ENCODE results near the gene OSCP1. TPM values are rescaled to one million over a fixed set of nuclear protein-coding genes. Genes with fewer than 3 reads are reported as not detected.

Gene OSCP1
- total RNA-seq, 2 donors from 2014 or later: 0.99 TPM; not detected in 1

DNA sequence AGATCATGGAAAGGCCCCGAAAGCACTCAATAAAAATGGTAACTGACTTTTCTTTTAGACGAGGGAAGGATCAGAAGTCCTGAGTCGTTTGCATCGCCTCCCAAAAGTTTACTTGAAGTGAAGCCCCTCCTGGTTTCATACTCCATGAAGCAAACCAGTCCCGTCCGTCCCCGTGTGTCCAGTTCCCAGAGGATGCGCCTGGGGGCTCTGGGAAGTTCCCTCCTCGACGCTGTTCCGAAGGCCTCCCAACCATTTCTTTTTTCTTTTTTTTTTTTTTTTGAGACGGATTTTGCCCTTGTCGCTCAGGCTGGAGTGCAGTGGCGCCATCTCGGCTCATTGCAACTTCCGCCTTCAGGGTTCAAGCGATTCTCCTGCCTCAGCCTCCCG lies 661 bp upstream of the OSCP1 start:
- peaks cover 28% of the 10 kb centered on the region for H3K4me1 Mint-ChIP-seq
- H3K36me3 Mint-ChIP-seq (ENCODE audit: low read depth): peaks cover 9% of the 10 kb centered on the region
- DNase-seq (no peak), ATAC-seq (no peak)
- peak overlapping the region; percentile 90 for H3K4me3 Mint-ChIP-seq
- no peaks in the 10 kb centered on the region for H3K9me3 ChIP-seq (ENCODE audit: control insufficient read depth, low read length, poor library complexity, severe bottlenecking)
- H3K27ac Mint-ChIP-seq: peak overlapping the region; percentile 96
- H3K27me3 Mint-ChIP-seq: no peaks in the 10 kb centered on the region

GRCh38 chr1:36448530-36449056 lies 1.7 kb downstream of the OSCP1 start:
- peak overlapping the region; percentile 79 for H3K4me3 Mint-ChIP-seq
- no peak for ATAC-seq
- no peak for DNase-seq
- no peaks in the 10 kb centered on the region for H3K27me3 Mint-ChIP-seq
- H3K9me3 ChIP-seq (ENCODE audit: control insufficient read depth, low read length, poor library complexity, severe bottlenecking): no peaks in the 10 kb centered on the region
- H3K36me3 Mint-ChIP-seq (ENCODE audit: low read depth): no peaks in the 10 kb centered on the region
- peaks cover 22% of the 10 kb centered on the region for H3K4me1 Mint-ChIP-seq
- H3K27ac Mint-ChIP-seq: no peak overlapping the region

DNA sequence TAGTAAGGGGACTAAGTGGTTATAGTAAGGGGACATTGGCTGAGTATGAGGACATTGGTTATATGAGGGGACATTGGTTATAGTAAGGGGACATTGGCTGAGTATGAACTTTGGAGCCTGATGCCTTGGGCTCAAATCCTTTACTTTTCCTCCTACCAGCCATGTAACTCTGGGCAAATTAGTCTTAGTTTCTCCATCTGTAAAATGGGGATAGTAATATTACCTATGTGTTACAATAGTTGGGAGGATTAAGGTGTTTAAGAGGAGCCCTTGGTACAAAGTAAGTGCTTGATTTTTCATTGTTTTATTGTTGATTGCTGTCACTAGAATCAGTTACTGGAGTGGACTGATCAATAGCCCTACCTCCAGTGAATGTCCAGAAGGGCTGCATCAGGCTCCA lies 2.8 kb downstream of the OSCP1 start:
- Mint-ChIP-seq H3K36me3 (ENCODE audit: low read depth) (no peaks in the 10 kb centered on the region), H3K27ac (no peak overlapping the region), H3K27me3 (no peaks in the 10 kb centered on the region), H3K4me3 (no peak overlapping the region), H3K4me1 (peaks cover 20% of the 10 kb centered on the region)
- no peak for ATAC-seq
- no peaks in the 10 kb centered on the region for H3K9me3 ChIP-seq (ENCODE audit: control insufficient read depth, low read length, poor library complexity, severe bottlenecking)
- DNase-seq: no peak

DNA sequence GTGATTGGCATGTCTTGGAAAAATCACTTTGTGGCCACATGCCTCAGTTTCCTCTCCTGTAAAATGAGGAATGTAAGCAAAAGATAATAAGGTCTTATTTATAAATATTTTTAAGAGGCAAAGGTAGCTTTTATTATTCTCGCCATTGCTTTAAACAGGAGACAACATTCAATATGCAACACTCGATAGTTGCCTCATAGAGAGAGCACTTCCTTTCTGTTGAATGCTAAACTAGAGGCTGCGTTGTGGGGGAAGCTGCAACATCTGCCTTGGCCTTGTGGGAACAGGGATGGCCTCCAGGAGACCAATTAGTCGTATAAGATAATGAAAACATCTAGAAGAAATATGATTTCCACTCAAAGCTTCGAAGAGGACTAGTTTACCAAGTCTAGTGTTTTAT lies 3.5 kb downstream of the OSCP1 start:
- H3K9me3 ChIP-seq (ENCODE audit: control insufficient read depth, low read length, poor library complexity, severe bottlenecking): no peaks in the 10 kb centered on the region
- Mint-ChIP-seq H3K36me3 (ENCODE audit: low read depth) (no peaks in the 10 kb centered on the region), H3K27ac (no peak overlapping the region), H3K4me3 (no peak overlapping the region), H3K4me1 (peaks cover 19% of the 10 kb centered on the region), H3K27me3 (no peaks in the 10 kb centered on the region)
- no peak for DNase-seq
- no peak for ATAC-seq

- H3K4me1 Mint-ChIP-seq: peaks cover 14% of the 10 kb centered on the region
- no peak for ATAC-seq
- H3K27ac Mint-ChIP-seq: no peak overlapping the region
- H3K27me3 Mint-ChIP-seq: no peaks in the 10 kb centered on the region
- H3K4me3 Mint-ChIP-seq: no peak overlapping the region
- no peaks in the 10 kb centered on the region for H3K9me3 ChIP-seq (ENCODE audit: control insufficient read depth, low read length, poor library complexity, severe bottlenecking)
- no peak for DNase-seq
- H3K36me3 Mint-ChIP-seq (ENCODE audit: low read depth): no peaks in the 10 kb centered on the region
These were observed 4.0 kb downstream of the OSCP1 start for GRCh38 chr1:36446271-36446670.

DNA sequence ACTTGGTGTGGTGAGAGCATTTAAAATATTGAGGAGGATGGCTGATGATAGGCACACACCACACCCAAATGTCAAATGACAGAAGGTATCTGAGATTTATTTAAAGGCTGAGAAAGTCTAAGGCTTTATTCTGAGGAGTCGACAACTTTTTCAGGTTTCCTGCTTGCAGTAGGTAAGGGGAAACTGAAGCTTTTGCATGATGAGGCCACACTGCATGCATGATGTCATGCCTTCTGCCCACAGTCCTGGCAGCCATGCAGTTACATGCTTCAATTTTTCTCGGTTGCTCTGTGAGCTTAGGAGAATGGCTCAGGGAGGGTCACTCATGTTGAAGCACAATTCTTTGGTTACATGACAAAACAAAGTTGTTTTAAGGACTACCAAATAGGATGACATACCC lies 7.0 kb downstream of the OSCP1 start:
- Mint-ChIP-seq H3K27ac (no peak overlapping the region), H3K36me3 (ENCODE audit: low read depth) (no peaks in the 10 kb centered on the region), H3K4me1 (peaks cover 1% of the 10 kb centered on the region), H3K27me3 (no peaks in the 10 kb centered on the region), H3K4me3 (no peak overlapping the region)
- H3K9me3 ChIP-seq (ENCODE audit: control insufficient read depth, low read length, poor library complexity, severe bottlenecking): no peaks in the 10 kb centered on the region
- no peak for DNase-seq
- ATAC-seq: no peak

DNA sequence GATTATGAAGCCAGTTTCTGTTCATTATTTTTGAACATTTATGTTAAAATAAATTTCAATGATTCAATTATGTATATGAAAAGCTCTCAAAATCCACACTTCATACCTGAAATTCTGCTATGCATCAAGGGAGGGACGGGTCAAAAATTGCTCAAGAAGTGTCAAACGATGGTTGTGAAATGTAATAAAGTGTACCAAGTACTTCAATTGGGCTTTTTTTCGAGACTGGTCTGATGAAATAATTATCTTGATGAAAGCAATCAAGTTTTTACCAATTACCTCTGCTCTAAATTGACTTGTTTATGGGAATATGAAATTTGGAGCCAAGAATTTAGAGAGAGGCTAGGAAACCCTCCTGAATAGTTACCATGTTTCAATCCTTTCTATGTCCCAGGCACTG lies 7.9 kb downstream of the OSCP1 start:
- no peak overlapping the region for H3K27ac Mint-ChIP-seq
- no peaks in the 10 kb centered on the region for H3K4me1 Mint-ChIP-seq

DNA sequence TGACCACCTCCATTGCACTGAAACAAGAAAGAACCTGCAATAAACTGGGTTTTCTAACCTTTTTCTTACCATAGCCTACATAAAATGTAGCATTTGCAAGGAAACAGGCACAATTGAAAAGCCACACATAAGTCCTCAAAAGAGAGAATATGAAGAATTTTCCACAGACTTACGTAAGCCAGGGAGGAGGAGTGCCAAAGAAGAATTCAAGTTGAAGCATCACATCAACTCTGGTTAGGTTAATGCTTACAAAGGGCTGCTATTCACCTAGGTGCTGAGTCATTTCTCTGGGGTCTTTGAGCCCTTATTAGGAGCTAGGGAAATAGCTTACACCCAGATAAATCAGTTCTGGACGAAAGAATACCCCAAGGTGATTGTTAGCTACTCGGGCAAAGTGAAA lies 9.6 kb downstream of the OSCP1 start:
- DNase-seq: no peak
- no peaks in the 10 kb centered on the region for H3K9me3 ChIP-seq (ENCODE audit: control insufficient read depth, low read length, poor library complexity, severe bottlenecking)
- Mint-ChIP-seq H3K4me1 (no peaks in the 10 kb centered on the region), H3K4me3 (no peak overlapping the region), H3K36me3 (ENCODE audit: low read depth) (no peaks in the 10 kb centered on the region), H3K27ac (no peak overlapping the region), H3K27me3 (no peaks in the 10 kb centered on the region)
- no peak for ATAC-seq

More for the DNA sequence above, 7.9 kb downstream of the OSCP1 start:
- no peaks in the 10 kb centered on the region for H3K36me3 Mint-ChIP-seq (ENCODE audit: low read depth)
- no peak overlapping the region for H3K4me3 Mint-ChIP-seq
- H3K9me3 ChIP-seq (ENCODE audit: control insufficient read depth, low read length, poor library complexity, severe bottlenecking): no peaks in the 10 kb centered on the region
- ATAC-seq (no peak), DNase-seq (no peak)
- H3K27me3 Mint-ChIP-seq: no peaks in the 10 kb centered on the region

GRCh38 chr1:36440044-36440443 lies 10.2 kb downstream of the OSCP1 start:
- no peaks in the 10 kb centered on the region for H3K4me1 Mint-ChIP-seq
- no peaks in the 10 kb centered on the region for H3K9me3 ChIP-seq (ENCODE audit: control insufficient read depth, low read length, poor library complexity, severe bottlenecking)
- H3K36me3 Mint-ChIP-seq (ENCODE audit: low read depth): no peaks in the 10 kb centered on the region
- no peaks in the 10 kb centered on the region for H3K27me3 Mint-ChIP-seq
- DNase-seq (no peak), ATAC-seq (no peak)
- H3K4me3 Mint-ChIP-seq: no peak overlapping the region
- no peak overlapping the region for H3K27ac Mint-ChIP-seq

GRCh38 chr1:36438715-36439114 lies 11.5 kb downstream of the OSCP1 start:
- no peak for ATAC-seq
- DNase-seq: no peak
- Mint-ChIP-seq H3K4me1 (peaks cover 2% of the 10 kb centered on the region), H3K4me3 (no peak overlapping the region), H3K27ac (no peak overlapping the region), H3K36me3 (ENCODE audit: low read depth) (no peaks in the 10 kb centered on the region), H3K27me3 (no peaks in the 10 kb centered on the region)
- H3K9me3 ChIP-seq (ENCODE audit: control insufficient read depth, low read length, poor library complexity, severe bottlenecking): no peaks in the 10 kb centered on the region

DNA sequence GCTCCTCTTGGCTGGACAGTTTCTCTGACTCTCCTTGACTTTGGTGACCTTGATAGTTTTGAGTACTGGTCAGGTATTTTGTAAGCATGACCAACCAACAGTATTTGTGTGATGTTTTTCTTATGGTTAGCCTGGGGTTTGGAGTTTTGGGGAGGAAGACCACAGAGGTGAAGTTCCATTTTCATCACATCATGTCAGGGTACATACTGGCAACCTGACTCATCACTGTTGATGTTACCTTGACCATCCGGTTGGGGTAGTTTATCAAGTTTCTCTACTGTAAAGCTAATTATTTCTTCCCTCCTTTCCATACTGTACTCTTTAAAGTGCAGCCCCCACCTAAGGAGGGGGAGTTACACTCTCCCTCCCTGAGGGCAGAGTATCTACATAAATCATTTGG lies 13.4 kb downstream of the OSCP1 start:
- H3K9me3 ChIP-seq (ENCODE audit: control insufficient read depth, low read length, poor library complexity, severe bottlenecking): no peaks in the 10 kb centered on the region
- Mint-ChIP-seq H3K27me3 (no peaks in the 10 kb centered on the region), H3K36me3 (ENCODE audit: low read depth) (no peaks in the 10 kb centered on the region), H3K4me1 (peaks cover 7% of the 10 kb centered on the region), H3K27ac (no peak overlapping the region), H3K4me3 (no peak overlapping the region)
- ATAC-seq (no peak), DNase-seq (no peak)

- no peaks in the 10 kb centered on the region for H3K9me3 ChIP-seq (ENCODE audit: control insufficient read depth, low read length, poor library complexity, severe bottlenecking)
- no peak for ATAC-seq
- Mint-ChIP-seq H3K4me1 (peaks cover 7% of the 10 kb centered on the region), H3K27ac (no peak overlapping the region), H3K36me3 (ENCODE audit: low read depth) (peaks cover 5% of the 10 kb centered on the region), H3K4me3 (no peak overlapping the region), H3K27me3 (peaks cover 4% of the 10 kb centered on the region)
- DNase-seq: no peak
These were observed 17.1 kb downstream of the OSCP1 start for GRCh38 chr1:36433102-36433501.

- ATAC-seq: no peak
- no peaks in the 10 kb centered on the region for H3K9me3 ChIP-seq (ENCODE audit: control insufficient read depth, low read length, poor library complexity, severe bottlenecking)
- peaks cover 4% of the 10 kb centered on the region for H3K27me3 Mint-ChIP-seq
- H3K4me1 Mint-ChIP-seq: peaks cover 7% of the 10 kb centered on the region
- H3K36me3 Mint-ChIP-seq (ENCODE audit: low read depth): peaks cover 5% of the 10 kb centered on the region
- H3K4me3 Mint-ChIP-seq: no peak overlapping the region
- H3K27ac Mint-ChIP-seq: no peak overlapping the region
- no peak for DNase-seq
These were observed 17.6 kb downstream of the OSCP1 start for GRCh38 chr1:36432616-36433015.

DNA sequence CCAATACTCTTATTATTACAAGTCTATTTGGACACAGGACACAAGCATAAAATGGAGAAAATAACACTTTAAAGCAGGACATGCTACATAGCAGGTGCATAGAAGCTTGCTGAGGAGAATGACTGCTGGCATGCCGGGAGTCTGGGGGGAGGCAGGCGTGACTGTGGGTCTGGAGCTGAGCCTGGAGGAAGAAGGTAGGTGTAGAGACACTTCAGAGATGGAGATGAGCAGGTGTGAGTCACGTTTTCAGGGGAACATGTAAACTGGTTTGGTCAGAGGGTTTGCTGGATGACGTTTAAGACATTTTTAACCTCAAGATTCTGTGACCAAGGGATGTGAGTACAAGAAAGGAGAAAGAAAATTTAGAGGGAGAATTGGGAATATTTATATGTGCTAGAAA lies 24.5 kb downstream of the OSCP1 start:
- no peak for ATAC-seq
- no peak overlapping the region for H3K27ac Mint-ChIP-seq

More for the DNA sequence above, 24.5 kb downstream of the OSCP1 start:
- peaks cover 2% of the 10 kb centered on the region for H3K27me3 Mint-ChIP-seq
- no peak overlapping the region for H3K4me3 Mint-ChIP-seq
- peaks cover 3% of the 10 kb centered on the region for H3K4me1 Mint-ChIP-seq
- DNase-seq: no peak
- H3K36me3 Mint-ChIP-seq (ENCODE audit: low read depth): peaks cover under 1% of the 10 kb centered on the region
- H3K9me3 ChIP-seq (ENCODE audit: control insufficient read depth, low read length, poor library complexity, severe bottlenecking): no peaks in the 10 kb centered on the region
